PC-3 (cell line): Measurements from ENCODE around the gene SGPL1. TPM values are rescaled to one million over a fixed set of nuclear protein-coding genes. Genes with fewer than 3 reads are reported as not detected.

Experiments used
- ATAC-seq: fragments of 200-7000 bp; cut with Tn5 transposase; 2 replicates; pipeline ENCODE4 v1.9.1; 2020; ENCODE audit warnings: mild to moderate bottlenecking, moderate library complexity
- BruUV-seq: library from RNA; stranded (reverse); fragments of 400-500 nt; replicated peaks from 2 replicates; lab custom pipeline; 2021; lab: Mats Ljungman, UMichigan
- CTCF ChIA-PET: fragments of 300-600 bp; sonication (Branson Sonifier 250); formaldehyde crosslinking; loops from one replicate; lab custom pipeline; 2022; ENCODE audit warnings: antibody characterized with exemption; lab: Charles Lee
- POLR2A ChIA-PET: fragments of 300-600 bp; sonication (Branson Sonifier 250); formaldehyde crosslinking; loops from one replicate; lab custom pipeline; 2022; ENCODE audit warnings: antibody characterized with exemption; ENCODE audit not compliant: unreplicated experiment; lab: Charles Lee
- DNase-seq: peaks from one replicate; pipeline ENCODE4 v3.0.0-alpha.2; 2015
- H2AFZ ChIP-seq: fragments of 300-600 bp; sonication (generic); 2 replicates; pipeline ENCODE4 v1.6.0; 2016; ENCODE audit warnings: antibody characterized with exemption, low read length
- H3F3A ChIP-seq: fragments of 300-600 bp; sonication (generic); one replicate; pipeline ENCODE4 v1.6.0; 2017; ENCODE audit warnings: antibody characterized with exemption, low read length, control low read depth, mild to moderate bottlenecking; ENCODE audit not compliant: unreplicated experiment
- H3K27ac ChIP-seq: fragments of 300-600 bp; sonication (generic); 2 replicates; pipeline ENCODE4 v1.5.1; 2016; ENCODE audit warnings: mild to moderate bottlenecking, low read length
- H3K27me3 ChIP-seq: fragments of 300-600 bp; sonication (generic); 2 replicates; pipeline ENCODE4 v1.6.1; 2016; ENCODE audit warnings: low read length, mixed read lengths
- H3K36me3 ChIP-seq: fragments of 300-600 bp; sonication (generic); 2 replicates; pipeline ENCODE4 v1.6.1; 2016; ENCODE audit warnings: low read depth, mixed run types, low read length, mixed read lengths
- H3K4me1 ChIP-seq: fragments of 300-600 bp; sonication (generic); 2 replicates; pipeline ENCODE4 v1.5.1; 2016; ENCODE audit warnings: low read length; ENCODE audit not compliant: insufficient read depth
- H3K4me2 ChIP-seq: fragments of 300-600 bp; sonication (generic); 2 replicates; pipeline ENCODE4 v1.6.0; 2016; ENCODE audit warnings: low read length
- H3K4me3 ChIP-seq: fragments of 300-600 bp; sonication (generic); 2 replicates; pipeline ENCODE4 v1.5.1; 2016; ENCODE audit warnings: mild to moderate bottlenecking, low read length, mixed read lengths
- H3K79me2 ChIP-seq: fragments of 300-600 bp; sonication (generic); 2 replicates; pipeline ENCODE4 v1.6.1; 2017; ENCODE audit warnings: low read length, mixed read lengths
- H3K9ac ChIP-seq: fragments of 300-600 bp; sonication (generic); 2 replicates; pipeline ENCODE4 v1.6.0; 2016; ENCODE audit warnings: mild to moderate bottlenecking, low read length
- H3K9me2 ChIP-seq: fragments of 300-600 bp; sonication (generic); replicated peaks from 2 replicates; pipeline ENCODE4 v1.6.1; 2016; ENCODE audit warnings: mixed run types, low read length, mixed read lengths
- H3K9me3 ChIP-seq: fragments of 300-600 bp; sonication (generic); 2 replicates; pipeline ENCODE4 v1.6.1; 2016; ENCODE audit warnings: low read length, mixed read lengths
- H4K20me1 ChIP-seq: fragments of 300-600 bp; sonication (generic); 2 replicates; pipeline ENCODE4 v1.6.1; 2016; ENCODE audit warnings: low read length, mixed read lengths
- CTCF ChIP-seq: fragments of 300-600 bp; sonication (generic); conservative IDR thresholded peaks from 2 replicates; pipeline ENCODE4 v1.5.1; 2017; ENCODE audit warnings: antibody characterized with exemption, low read depth, mild to moderate bottlenecking, low read length
- EZH2 ChIP-seq: fragments of 300-600 bp; sonication (generic); IDR thresholded peaks from one replicate; pipeline ENCODE4 v1.6.1; 2017; ENCODE audit warnings: antibody characterized with exemption, mild to moderate bottlenecking, low read length; ENCODE audit not compliant: unreplicated experiment
- EZH2phosphoT487 ChIP-seq: fragments of 300-600 bp; sonication (generic); IDR thresholded peaks from 2 replicates; pipeline ENCODE4 v1.6.1; 2018; ENCODE audit warnings: mild to moderate bottlenecking, antibody characterized with exemption, low read length, borderline replicate concordance
- intact Hi-C: fragments of 100-400 bp; cut with micrococcal nuclease; formaldehyde crosslinking; loops from 2 replicates; pipeline ENCODE4 v1.9.0; 2023
- total RNA-seq: library from RNA; depleted of rRNA; stranded (reverse); fragments of >200 nt; gene quantifications from 2 replicates; pipeline ENCODE4 v1.2.3, GENCODE V29; 2014

Gene SGPL1
- total RNA-seq, 1 experiment from 2014 or later = 77.6 TPM

GRCh38 chr10:70779511-70780369, 36.0 kb upstream of the SGPL1 start:
- Histone ChIP-seq H2AFZ (no peak overlapping the region), H3K9ac (no peak overlapping the region), H3K4me3 (no peak overlapping the region), H3F3A (no peaks in the 10 kb centered on the region), H3K4me1 (peaks cover 12% of the 10 kb centered on the region), H3K9me2 (no peaks in the 10 kb centered on the region), H3K4me2 (no peak overlapping the region), H3K36me3 (no peaks in the 10 kb centered on the region), H4K20me1 (no peaks in the 10 kb centered on the region), H3K27me3 (0 out of 2 replicates have a peak, but pooled peaks cover 3% of the 10 kb centered on the region), H3K9me3 (no peaks in the 10 kb centered on the region), H3K79me2 (no peaks in the 10 kb centered on the region), H3K27ac (no peak overlapping the region)
- BruUV-seq = no TSS peak
- ATAC-seq (no peak), DNase-seq (no peak)
- intact Hi-C loops = no loop called here
- POLR2A ChIA-PET = no interaction called here
- CTCF ChIA-PET = no interaction called here
- TF ChIP-seq EZH2 (no peak), CTCF (no peak)

GRCh38 chr10:70780370-70780760, 35.4 kb upstream of the SGPL1 start:
- H3K27me3 ChIP-seq = 0 out of 2 replicates have a peak, but pooled peaks cover 3% of the 10 kb centered on the region
- intact Hi-C loops = no loop called here
- H3K9me2 ChIP-seq = no peaks in the 10 kb centered on the region
- no peak overlapping the region for H3K9ac ChIP-seq
- no peak for TF ChIP-seq EZH2
- POLR2A ChIA-PET = no interaction called here
- ATAC-seq = no peak
- no peak overlapping the region for H3K27ac ChIP-seq
- no peaks in the 10 kb centered on the region for H3K9me3 ChIP-seq
- no peaks in the 10 kb centered on the region for H3F3A ChIP-seq
- H3K4me3 ChIP-seq = no peak overlapping the region
- H2AFZ ChIP-seq = no peak overlapping the region
- no peak for DNase-seq
- CTCF ChIA-PET = no interaction called here
- H3K4me2 ChIP-seq = no peak overlapping the region
- H3K4me1 ChIP-seq = peaks cover 12% of the 10 kb centered on the region
- H3K79me2 ChIP-seq = no peaks in the 10 kb centered on the region
- no TSS peak for BruUV-seq
- no peaks in the 10 kb centered on the region for H4K20me1 ChIP-seq
- no peaks in the 10 kb centered on the region for H3K36me3 ChIP-seq

- Histone ChIP-seq H3K27ac (no peak overlapping the region), H3K79me2 (no peaks in the 10 kb centered on the region), H3K4me3 (no peak overlapping the region), H3K9ac (no peak overlapping the region), H3K27me3 (0 out of 2 replicates have a peak, but pooled peaks cover 3% of the 10 kb centered on the region), H3F3A (no peaks in the 10 kb centered on the region), H3K36me3 (no peaks in the 10 kb centered on the region), H3K4me2 (no peak overlapping the region), H3K4me1 (peaks cover 12% of the 10 kb centered on the region), H2AFZ (no peak overlapping the region), H3K9me3 (no peaks in the 10 kb centered on the region), H3K9me2 (no peaks in the 10 kb centered on the region), H4K20me1 (no peaks in the 10 kb centered on the region)
- ChIA-PET POLR2A (no interaction called here), CTCF (no interaction called here)
- BruUV-seq = no TSS peak
- ATAC-seq = no peak
- no peak for DNase-seq
- intact Hi-C loops = no loop called here
- TF ChIP-seq EZH2 = no peak
- TF ChIP-seq CTCF = no peak
- no peak for TF ChIP-seq EZH2phosphoT487
Measured at GRCh38 chr10:70780772-70781171, 35.0 kb upstream of the SGPL1 start.
